HG03135 (cell line): ENCODE data around the gene STRIP2.
"Not testable (repeated sequence)": the region's sequence is repeated elsewhere in the genome, so short reads cannot be mapped to it uniquely, and the experiment has no call there.

Source experiments
- ATAC-seq: cut with Tn5 transposase; IDR thresholded peaks from one replicate; pipeline ENCODE4 v1.9.1; 2021; ENCODE audit warnings: mild to moderate bottlenecking, moderate library complexity; ENCODE audit not compliant: unreplicated experiment

The STRIP2 gene

GRCh38 chr7:129493555-129493954, 59.3 kb downstream of the STRIP2 start:
- ATAC-seq = peak; percentile 23

GRCh38 chr7:129494041-129494440, 59.8 kb downstream of the STRIP2 start:
- ATAC-seq = peak; percentile 62

- no peak for ATAC-seq
Measured at GRCh38 chr7:129495987-129496386, 61.8 kb downstream of the STRIP2 start.

GRCh38 chr7:129496653-129497052, 62.4 kb downstream of the STRIP2 start:
- ATAC-seq = no peak

- ATAC-seq = no peak
Measured at GRCh38 chr7:129497156-129497555, 62.9 kb downstream of the STRIP2 start.

GRCh38 chr7:129498021-129498420, 63.8 kb downstream of the STRIP2 start:
- ATAC-seq = no peak

GRCh38 chr7:129499999-129500398, 65.8 kb downstream of the STRIP2 start:
- no peak for ATAC-seq

- ATAC-seq = peak; percentile 91
Measured at GRCh38 chr7:129501760-129502707, 67.8 kb downstream of the STRIP2 start, which contains the start of gene SMKR1. Gene SMKR1 (plus strand): TSS chr7:129502531. CDS start chr7:129502825, 294 bp downstream.

GRCh38 chr7:129502708-129503685, 68.8 kb downstream of the STRIP2 start:
- ATAC-seq = peak; percentile 25

- no peak for ATAC-seq
Measured at GRCh38 chr7:129503725-129504124, 69.5 kb downstream of the STRIP2 start.

- no peak for ATAC-seq
Measured at GRCh38 chr7:129512192-129512591, 78.0 kb downstream of the STRIP2 start.

- ATAC-seq = no peak
Measured at GRCh38 chr7:129513546-129513945, 79.3 kb downstream of the STRIP2 start.

GRCh38 chr7:129514683-129515082, 80.5 kb downstream of the STRIP2 start:
- ATAC-seq = no peak

- no peak for ATAC-seq
Measured at GRCh38 chr7:129515381-129515780, 81.1 kb downstream of the STRIP2 start.

GRCh38 chr7:129517931-129518330, 83.7 kb downstream of the STRIP2 start:
- no peak for ATAC-seq

- no peak for ATAC-seq
Measured at GRCh38 chr7:129519464-129519863, 85.2 kb downstream of the STRIP2 start.

GRCh38 chr7:129522088-129522970, 88.1 kb downstream of the STRIP2 start:
- ATAC-seq = no peak

GRCh38 chr7:129522971-129523340, 88.7 kb downstream of the STRIP2 start:
- ATAC-seq = no peak

GRCh38 chr7:129523924-129524323, 89.7 kb downstream of the STRIP2 start:
- ATAC-seq = no peak

GRCh38 chr7:129524405-129524804, 90.2 kb downstream of the STRIP2 start:
- not testable (repeated sequence) for ATAC-seq
